ENCODE measurements around the gene SCAI. TPM values are rescaled to one million over a fixed set of nuclear protein-coding genes. Genes with fewer than 3 reads are reported as not detected.

SCAI gene
- polyA plus RNA-seq, result 6.9 and 9.5 TPM in 2 replicates

GRCh38 chr9:125143377-125144090 lies at the start of gene SCAI:
TSS of gene SCAI (minus strand) at chr9:125143528. CDS start at chr9:125143437, 91 bp downstream.

DNA sequence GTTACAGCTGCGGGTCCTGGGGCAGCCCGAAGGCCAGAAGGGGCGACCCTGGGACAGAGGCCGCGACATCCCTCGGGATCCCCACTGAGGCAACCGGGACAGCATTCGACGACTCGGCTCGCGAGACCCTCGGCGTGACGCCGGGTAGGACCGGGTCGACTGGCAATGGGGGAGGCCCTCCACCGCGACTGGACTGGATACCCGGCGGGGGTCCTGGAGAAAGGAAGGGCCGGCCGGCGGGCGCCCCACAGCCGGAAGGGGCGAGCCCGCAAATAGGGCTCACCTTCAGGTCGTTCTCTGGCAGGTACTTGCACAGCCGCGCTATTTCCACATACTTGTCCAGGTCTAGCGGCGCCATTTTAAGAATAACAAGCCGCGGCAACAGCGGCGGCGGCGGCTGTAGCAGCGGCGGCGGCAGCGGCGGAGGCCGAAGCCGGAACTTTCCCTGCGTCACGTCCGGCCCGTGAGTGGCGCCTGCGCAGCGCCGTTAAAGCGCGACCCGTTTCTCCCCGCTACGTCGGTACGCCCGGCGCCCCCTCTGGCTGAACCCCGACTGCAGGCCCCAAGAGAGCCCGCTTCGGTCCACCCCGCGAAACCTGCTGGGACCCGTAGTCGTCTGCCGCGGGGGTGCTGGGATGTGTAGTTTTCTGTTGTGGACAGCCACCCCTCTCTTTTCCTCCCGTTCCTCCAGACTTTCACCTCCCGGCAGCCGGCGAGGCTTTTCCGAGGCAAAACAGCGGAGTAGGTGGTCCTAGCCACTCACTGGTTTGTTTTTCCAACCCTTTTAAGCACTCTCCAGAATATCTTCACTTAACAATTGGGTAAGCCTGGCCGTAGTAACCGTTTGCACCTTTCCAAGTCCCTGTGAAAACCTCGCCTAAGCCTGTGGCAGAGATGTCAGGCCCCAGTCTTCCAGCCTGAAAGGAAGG lies 46.3 kb upstream of the SCAI start, which contains the start of gene PPP6C:
TSS of gene PPP6C (minus strand) at position 443 of the 929 bp plus-strand sequence. CDS start at position 358, 85 bp downstream.

GRCh38 chr9:124940894-124941678 lies 202.2 kb downstream of the SCAI start, which contains the start of gene GOLGA1:
TSS of gene GOLGA1 (minus strand) at chr9:124941083. CDS start at chr9:124938711, 2,372 bp downstream.

Other genes with a start within 250 kb of the SCAI start
- gene GOLGA1, start 202.4 kb downstream of the SCAI start, polyA plus RNA-seq, result 7.8 and 10.1 TPM in 2 replicates
- 39.5 and 42.2 TPM in 2 replicates for gene PPP6C, start 46.3 kb upstream of the SCAI start, polyA plus RNA-seq
- gene RABEPK, start 57.0 kb upstream of the SCAI start, polyA plus RNA-seq, result 21.6 and 21.9 TPM in 2 replicates
- 280 and 295 TPM in 2 replicates for gene HSPA5, start 97.8 kb upstream of the SCAI start, polyA plus RNA-seq
- 18.3 and 25.3 TPM in 2 replicates for gene GAPVD1, start 118.3 kb upstream of the SCAI start, polyA plus RNA-seq

All from Purkinje cell (primary cell).